ENCODE results near the gene SPATA20. TPM values are rescaled to one million over a fixed set of nuclear protein-coding genes. Genes with fewer than 3 reads are reported as not detected.

SPATA20 gene
- total RNA-seq (10 to 100 TPM; 53.7 to 81.2 (median 62.6) TPM), polyA plus RNA-seq (10 to 100 TPM; 43.5 to 55.4 TPM)
- long read RNA-seq, donor 1, transcript SPATA20-201 (17 exons, 2,719 nt): major isoform, 154 of 563 reads
- long read RNA-seq, donor 1, transcript SPATA20-202 (16 exons, 2,634 nt): minor isoform, 43 of 563 reads
- long read RNA-seq, donor 1, transcript SPATA20-205 (17 exons, 2,734 nt): minor isoform, 147 of 563 reads
- long read RNA-seq, donor 1, partial matches to known transcripts: 103 of 563 reads
- long read RNA-seq, donor 1, other reads (novel, unspliced or antisense): 116 of 563 reads
- long read RNA-seq, donor 2, partial matches to known transcripts: 7 of 13 reads
- long read RNA-seq, donor 2, other reads (novel, unspliced or antisense): 0 of 13 reads
- long read RNA-seq, donor 3, transcript SPATA20-205 (17 exons, 2,734 nt): major isoform, 63 of 252 reads
- long read RNA-seq, donor 3, transcript SPATA20-201 (17 exons, 2,719 nt): minor isoform, 55 of 252 reads
- long read RNA-seq, donor 3, transcript SPATA20-202 (16 exons, 2,634 nt): minor isoform, 6 of 252 reads
- long read RNA-seq, donor 3, partial matches to known transcripts: 37 of 252 reads
- long read RNA-seq, donor 3, other reads (novel, unspliced or antisense): 91 of 252 reads

DNA sequence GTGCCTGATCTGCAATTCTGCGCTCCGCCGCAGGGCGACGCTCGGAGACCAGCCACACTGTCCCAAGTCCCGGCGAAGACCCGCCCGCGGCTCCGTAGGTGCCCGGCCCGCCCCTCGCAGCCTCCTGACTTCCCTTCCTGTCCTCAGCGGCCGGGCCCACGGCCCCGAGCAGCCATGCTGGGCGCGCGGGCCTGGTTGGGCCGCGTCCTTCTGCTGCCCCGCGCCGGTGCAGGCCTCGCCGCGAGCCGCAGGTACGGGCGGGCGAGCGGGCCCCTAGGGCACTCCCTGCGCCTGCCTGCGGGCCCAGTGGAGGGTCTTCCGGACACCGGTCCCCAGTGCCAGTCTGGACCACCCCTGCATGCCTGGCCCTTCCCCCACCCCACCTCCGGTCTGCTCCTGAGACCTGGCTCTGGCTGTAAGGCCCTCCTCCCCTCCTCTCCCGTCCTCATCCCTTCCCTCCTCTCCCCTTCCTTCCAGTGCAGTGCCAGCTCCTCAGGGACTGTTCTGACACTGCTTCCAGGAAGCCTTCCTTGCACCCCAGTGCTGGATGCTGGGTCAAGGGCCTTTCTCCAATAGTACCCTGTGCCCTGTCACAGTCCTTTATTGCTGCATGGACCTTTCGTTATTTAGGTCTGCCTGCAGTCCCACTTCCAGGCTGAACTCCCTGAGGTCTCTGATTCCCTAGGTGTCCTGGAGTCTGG is at the start of gene SPATA20:
TSS of gene SPATA20 (plus strand) at position 140 of the 701 bp plus-strand sequence. CDS start at position 175, 35 bp downstream.
- no peak for TF ChIP-seq EP300 (IDR thresholded peaks at IDR 0.05)
- peak; percentile 97 to 99 (median 99) for TF ChIP-seq CTCF (IDR thresholded peaks at IDR 0.05)
- TF ChIP-seq POLR2A (IDR thresholded peaks at IDR 0.05): peak; percentile 74

DNA sequence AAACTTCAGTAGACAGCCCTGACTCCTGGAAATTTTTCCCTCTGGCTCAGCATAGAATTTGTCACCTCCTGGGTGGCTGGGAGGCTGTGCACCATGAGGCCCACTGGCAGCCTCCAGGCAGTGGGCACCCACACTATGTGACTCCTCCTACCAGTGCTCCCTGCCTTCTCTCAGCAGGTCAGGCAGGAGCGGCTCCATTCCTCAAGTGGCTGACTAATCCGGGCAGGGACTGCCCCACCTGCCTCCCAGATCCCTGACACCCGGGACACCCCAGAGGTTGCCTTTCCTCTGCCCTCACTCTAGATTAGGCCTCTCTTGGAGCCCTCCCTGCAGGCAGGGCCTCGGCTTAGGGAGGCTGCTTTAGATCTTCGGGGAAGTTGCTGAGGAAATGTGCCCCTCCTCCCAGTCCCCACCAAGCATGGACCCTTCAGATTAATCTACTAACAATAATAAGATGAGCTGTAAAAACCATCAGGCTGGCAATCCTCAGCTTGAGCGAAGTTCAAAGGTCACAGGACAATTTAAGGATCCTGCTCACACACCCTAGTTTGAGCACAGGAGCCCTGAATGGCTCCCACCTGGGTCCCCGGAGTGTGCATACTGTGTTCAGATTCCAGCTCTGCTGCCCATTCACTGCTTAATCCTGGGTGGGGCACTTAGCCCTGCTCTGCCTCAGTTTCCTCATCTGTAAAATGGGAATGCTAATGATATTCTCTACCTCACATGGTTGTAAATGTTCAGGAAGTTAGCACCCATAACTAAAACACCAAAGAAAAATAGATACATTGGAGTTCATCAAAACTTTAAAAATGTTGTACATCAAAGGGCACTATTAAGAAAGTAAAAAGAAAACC is 48.7 kb upstream of the SPATA20 start:
- WGBS, 3 donors: 82 to 87% (median 82%) methylated on average over 7 of the region's 7 CpGs
- TF ChIP-seq CTCF (IDR thresholded peaks at IDR 0.05) (no peak), EP300 (IDR thresholded peaks at IDR 0.05) (no peak), POLR2A (IDR thresholded peaks at IDR 0.05) (no peak)
- Histone ChIP-seq H3K4me1 (ENCODE audit: insufficient read depth) (no peaks in the 10 kb centered on the region), H3K9me3 (no peaks in the 10 kb centered on the region), H3K36me3 (no peaks in the 10 kb centered on the region), H3K4me3 (no peak overlapping the region), H3K27me3 (no peaks in the 10 kb centered on the region), H3K27ac (no peak overlapping the region)
- no peak for DNase-seq
- intact Hi-C loops (cut with DNase I): no loop called here

More for the DNA sequence above, at the start of gene SPATA20:
- intact Hi-C loops (cut with DNase I): loop anchor here (5.0 to 10.0 kb wide), 7 partner anchors 65 to 295 kb away; partner anchors contain the start of gene WFIKKN2 (in 1 of the 4)
- Histone ChIP-seq H3K9me3 (no peaks in the 10 kb centered on the region), H3K27me3 (no peaks in the 10 kb centered on the region), H3K4me1 (ENCODE audit: insufficient read depth) (peaks cover 9% of the 10 kb centered on the region), H3K27ac (peak within 1 kb of the TSS; percentile 29 to 90), H3K4me3 (peak within 1 kb of the TSS; percentile 63), H3K36me3 (no peaks in the 10 kb centered on the region)
- WGBS, 3 donors: 2% methylated on average over 29 to 42 of the region's 42 CpGs
- peak; percentile 92 to 95 (median 93) for DNase-seq

- DNase-seq: no peak
- Histone ChIP-seq H3K27me3 (no peaks in the 10 kb centered on the region), H3K4me3 (no peak overlapping the region), H3K36me3 (no peaks in the 10 kb centered on the region), H3K4me1 (ENCODE audit: insufficient read depth) (no peaks in the 10 kb centered on the region), H3K27ac (no peak overlapping the region), H3K9me3 (no peaks in the 10 kb centered on the region)
- intact Hi-C loops (cut with DNase I): no loop called here
- TF ChIP-seq EP300 (IDR thresholded peaks at IDR 0.05) (no peak), CTCF (IDR thresholded peaks at IDR 0.05) (no peak), POLR2A (IDR thresholded peaks at IDR 0.05) (no peak)
These were observed 47.7 kb upstream of the SPATA20 start for GRCh38 chr17:50499270-50499669.

DNA sequence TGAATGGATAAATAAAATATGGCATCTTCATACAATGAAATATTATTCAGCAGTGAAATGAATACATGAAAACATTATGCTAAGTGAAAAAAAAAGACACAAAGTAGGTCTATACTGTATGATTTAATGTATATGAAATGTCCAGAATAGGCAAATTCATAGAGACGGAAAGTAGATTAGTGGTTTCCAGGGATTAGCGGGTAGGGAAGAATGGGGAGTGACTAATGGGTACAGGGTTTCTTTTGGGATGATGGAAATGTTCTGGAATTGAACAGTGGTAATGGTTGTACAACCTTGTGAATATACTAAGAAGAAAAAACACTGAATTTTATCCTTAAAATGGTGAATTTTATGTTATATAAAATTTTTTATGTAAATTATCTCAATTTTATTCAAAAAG is 47.3 kb upstream of the SPATA20 start:
- intact Hi-C loops (cut with DNase I): no loop called here

More for the DNA sequence above, 47.3 kb upstream of the SPATA20 start:
- Histone ChIP-seq H3K4me3 (no peak overlapping the region), H3K4me1 (ENCODE audit: insufficient read depth) (no peaks in the 10 kb centered on the region), H3K27ac (no peak overlapping the region), H3K27me3 (no peaks in the 10 kb centered on the region), H3K36me3 (no peaks in the 10 kb centered on the region), H3K9me3 (no peaks in the 10 kb centered on the region)
- no peak for DNase-seq
- WGBS, 3 donors: 95 to 97% (median 95%) methylated on average over 2 of the region's 2 CpGs
- TF ChIP-seq CTCF (IDR thresholded peaks at IDR 0.05) (no peak), EP300 (IDR thresholded peaks at IDR 0.05) (no peak), POLR2A (IDR thresholded peaks at IDR 0.05) (no peak)

Measured in ovary (tissue), 10 donors.